Measurements from ENCODE around the gene OTUB2. TPM values are rescaled to one million over a fixed set of nuclear protein-coding genes. Genes with fewer than 3 reads are reported as not detected.

OTUB2 gene
- polyA plus RNA-seq, 3 donors: 0.25 to 0.95 (median 0.28) TPM

DNA sequence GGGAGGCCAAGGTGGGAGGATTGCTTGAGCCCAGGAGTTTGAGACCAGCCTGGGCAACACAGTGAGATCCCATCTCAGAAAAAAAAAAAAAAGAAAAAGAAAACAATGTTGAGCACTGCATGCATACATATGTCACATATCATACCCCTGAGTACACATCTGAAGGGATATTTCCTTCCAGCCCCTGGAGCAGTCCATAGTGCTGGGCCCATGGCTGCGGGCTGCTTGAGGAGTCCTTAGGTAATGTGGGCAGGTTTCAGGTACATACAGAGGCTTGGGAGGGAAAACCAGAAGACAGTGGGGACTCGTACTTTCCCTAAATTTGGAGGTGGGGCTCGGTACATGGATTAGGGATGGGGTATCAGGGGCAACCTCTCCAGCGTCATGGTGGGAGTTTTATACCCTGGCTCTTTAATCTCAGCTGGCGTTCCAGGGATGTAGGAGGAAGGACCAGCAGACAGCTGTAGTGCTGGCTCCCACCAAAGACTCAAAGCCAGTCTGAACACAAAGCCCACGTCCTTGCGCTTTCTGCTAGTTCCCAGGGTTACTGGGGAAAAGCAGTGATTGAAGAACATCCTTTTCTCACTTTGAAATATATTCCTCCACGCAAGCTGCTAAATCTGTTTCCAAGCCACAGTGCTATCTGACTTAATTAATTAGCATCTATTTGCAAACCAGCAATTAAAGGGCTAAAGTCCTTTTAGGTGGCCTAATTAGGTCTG is 5.2 kb downstream of the OTUB2 start:
- intact Hi-C loops (cut with micrococcal nuclease): loop anchor here in 1 of 2 donors (10.0 kb wide), 1 partner anchor 143 kb away; the partner anchor contains the start of gene PPP4R4
- WGBS (ENCODE audit: insufficient coverage): 98% methylated on average over 6 of the region's 8 CpGs
- peaks cover 0 to 1% (median 0%) of the 10 kb centered on the region in 7 donors for H3K9me3 Mint-ChIP-seq
- Histone ChIP-seq H3K9me3 (replicated peaks in 1 of 2; ENCODE audit: control insufficient read depth in 1 of 2, insufficient read depth in 1 of 2, low read length in 2 of 2) (no peaks in the 10 kb centered on the region), H3K4me1 (ENCODE audit: control insufficient read depth in 1 of 2, insufficient read depth in 2 of 2, low read length in 2 of 2) (peaks cover 32 to 38% of the 10 kb centered on the region in 2 donors), H3K79me2 (ENCODE audit: insufficient read depth, low read length) (no peaks in the 10 kb centered on the region), H3K27me3 (ENCODE audit: control insufficient read depth in 2 of 2, insufficient read depth in 2 of 2, low read length in 2 of 2) (no peaks in the 10 kb centered on the region), H3K4me2 (replicated peaks; ENCODE audit: extremely low read depth, low read length, poor library complexity, severe bottlenecking) (no peak overlapping the region), H3K36me3 (replicated peaks in 1 of 2; ENCODE audit: control insufficient read depth in 1 of 2, insufficient read depth in 2 of 2, low read length in 2 of 2) (no peaks in the 10 kb centered on the region), H3K27ac (ENCODE audit: low read depth in 1 of 2, low read length in 2 of 2) (no peak overlapping the region), H3K9ac (ENCODE audit: insufficient read depth, low read length, poor library complexity, severe bottlenecking) (no peak overlapping the region), H3K4me3 (replicated peaks in 1 of 3; ENCODE audit: low read depth in 2 of 3, low read length in 3 of 3) (no peak overlapping the region), H2AFZ (ENCODE audit: insufficient read depth, low read depth, low read length, poor library complexity, severe bottlenecking) (no peak overlapping the region), H4K20me1 (ENCODE audit: insufficient read depth, low read length) (no peaks in the 10 kb centered on the region)
- H3K4me1 Mint-ChIP-seq: peaks cover 32% of the 10 kb centered on the region
- no peaks in the 10 kb centered on the region for H3K36me3 Mint-ChIP-seq
- TF ChIP-seq, protein P1, sequence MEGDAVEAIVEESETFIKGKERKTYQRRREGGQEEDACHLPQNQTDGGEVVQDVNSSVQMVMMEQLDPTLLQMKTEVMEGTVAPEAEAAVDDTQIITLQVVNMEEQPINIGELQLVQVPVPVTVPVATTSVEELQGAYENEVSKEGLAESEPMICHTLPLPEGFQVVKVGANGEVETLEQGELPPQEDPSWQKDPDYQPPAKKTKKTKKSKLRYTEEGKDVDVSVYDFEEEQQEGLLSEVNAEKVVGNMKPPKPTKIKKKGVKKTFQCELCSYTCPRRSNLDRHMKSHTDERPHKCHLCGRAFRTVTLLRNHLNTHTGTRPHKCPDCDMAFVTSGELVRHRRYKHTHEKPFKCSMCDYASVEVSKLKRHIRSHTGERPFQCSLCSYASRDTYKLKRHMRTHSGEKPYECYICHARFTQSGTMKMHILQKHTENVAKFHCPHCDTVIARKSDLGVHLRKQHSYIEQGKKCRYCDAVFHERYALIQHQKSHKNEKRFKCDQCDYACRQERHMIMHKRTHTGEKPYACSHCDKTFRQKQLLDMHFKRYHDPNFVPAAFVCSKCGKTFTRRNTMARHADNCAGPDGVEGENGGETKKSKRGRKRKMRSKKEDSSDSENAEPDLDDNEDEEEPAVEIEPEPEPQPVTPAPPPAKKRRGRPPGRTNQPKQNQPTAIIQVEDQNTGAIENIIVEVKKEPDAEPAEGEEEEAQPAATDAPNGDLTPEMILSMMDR (IDR thresholded peaks at IDR 0.05): no peak
- no peak overlapping the region for H3K4me3 Mint-ChIP-seq
- H3K27ac Mint-ChIP-seq: no peak overlapping the region
- no peak for DNase-seq
- peaks cover 0 to 5% (median 4%) of the 10 kb centered on the region in 3 donors for H3K27me3 Mint-ChIP-seq (ENCODE audit: low read depth in 3 of 3)

DNA sequence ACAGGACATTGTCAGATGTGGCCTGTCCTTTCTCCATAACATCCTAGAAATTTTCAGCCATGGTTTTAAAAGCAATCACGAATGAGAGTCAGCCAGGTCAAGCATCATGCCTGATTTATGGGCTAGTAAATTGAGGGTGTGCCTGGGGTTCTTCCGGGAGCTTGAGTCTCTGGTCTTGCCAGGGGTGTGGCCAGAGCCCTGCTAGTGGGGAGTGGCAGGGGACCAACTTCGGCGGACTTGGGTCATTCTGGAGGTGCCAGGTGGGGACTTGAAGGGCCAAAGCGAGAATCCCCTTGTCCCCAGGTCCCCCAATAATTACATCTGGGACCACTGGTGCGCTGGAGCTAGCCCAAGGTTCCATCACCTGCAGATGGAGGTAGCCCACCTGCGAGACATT is 5.7 kb downstream of the OTUB2 start:
- Histone ChIP-seq H3K27ac (ENCODE audit: low read depth in 1 of 2, low read length in 2 of 2) (no peak overlapping the region), H3K79me2 (ENCODE audit: insufficient read depth, low read length) (no peaks in the 10 kb centered on the region), H4K20me1 (ENCODE audit: insufficient read depth, low read length) (no peaks in the 10 kb centered on the region), H3K36me3 (replicated peaks in 1 of 2; ENCODE audit: control insufficient read depth in 1 of 2, insufficient read depth in 2 of 2, low read length in 2 of 2) (no peaks in the 10 kb centered on the region), H3K27me3 (ENCODE audit: control insufficient read depth in 2 of 2, insufficient read depth in 2 of 2, low read length in 2 of 2) (no peaks in the 10 kb centered on the region), H3K9ac (ENCODE audit: insufficient read depth, low read length, poor library complexity, severe bottlenecking) (no peak overlapping the region), H3K9me3 (replicated peaks in 1 of 2; ENCODE audit: control insufficient read depth in 1 of 2, insufficient read depth in 1 of 2, low read length in 2 of 2) (no peaks in the 10 kb centered on the region), H3K4me3 (replicated peaks in 1 of 3; ENCODE audit: low read depth in 2 of 3, low read length in 3 of 3) (no peak overlapping the region), H2AFZ (ENCODE audit: insufficient read depth, low read depth, low read length, poor library complexity, severe bottlenecking) (no peak overlapping the region), H3K4me1 (ENCODE audit: control insufficient read depth in 1 of 2, insufficient read depth in 2 of 2, low read length in 2 of 2) (peaks cover 30 to 32% of the 10 kb centered on the region in 2 donors), H3K4me2 (replicated peaks; ENCODE audit: extremely low read depth, low read length, poor library complexity, severe bottlenecking) (no peak overlapping the region)
- H3K4me1 Mint-ChIP-seq: peaks cover 31% of the 10 kb centered on the region
- H3K4me3 Mint-ChIP-seq: no peak overlapping the region
- H3K9me3 Mint-ChIP-seq: peaks cover 0 to 1% (median 0%) of the 10 kb centered on the region in 7 donors
- H3K36me3 Mint-ChIP-seq: no peaks in the 10 kb centered on the region
- TF ChIP-seq, protein P1 (IDR thresholded peaks at IDR 0.05): no peak
- 100% methylated on average over 1 of the region's 7 CpGs for WGBS (ENCODE audit: insufficient coverage)
- peaks cover 0 to 5% (median 4%) of the 10 kb centered on the region in 3 donors for H3K27me3 Mint-ChIP-seq (ENCODE audit: low read depth in 3 of 3)
- no peak overlapping the region for H3K27ac Mint-ChIP-seq
- intact Hi-C loops (cut with micrococcal nuclease): loop anchor here in 1 of 2 donors (10.0 kb wide), 1 partner anchor 143 kb away; the partner anchor contains the start of gene PPP4R4
- DNase-seq: no peak

Data from CD14-positive monocyte (primary cell).